Measurements from ENCODE around the gene FAU. TPM values are rescaled to one million over a fixed set of nuclear protein-coding genes. Genes with fewer than 3 reads are reported as not detected.

Gene FAU
- total RNA-seq, 1 experiment from 2014 or later: 1,014 TPM

DNA sequence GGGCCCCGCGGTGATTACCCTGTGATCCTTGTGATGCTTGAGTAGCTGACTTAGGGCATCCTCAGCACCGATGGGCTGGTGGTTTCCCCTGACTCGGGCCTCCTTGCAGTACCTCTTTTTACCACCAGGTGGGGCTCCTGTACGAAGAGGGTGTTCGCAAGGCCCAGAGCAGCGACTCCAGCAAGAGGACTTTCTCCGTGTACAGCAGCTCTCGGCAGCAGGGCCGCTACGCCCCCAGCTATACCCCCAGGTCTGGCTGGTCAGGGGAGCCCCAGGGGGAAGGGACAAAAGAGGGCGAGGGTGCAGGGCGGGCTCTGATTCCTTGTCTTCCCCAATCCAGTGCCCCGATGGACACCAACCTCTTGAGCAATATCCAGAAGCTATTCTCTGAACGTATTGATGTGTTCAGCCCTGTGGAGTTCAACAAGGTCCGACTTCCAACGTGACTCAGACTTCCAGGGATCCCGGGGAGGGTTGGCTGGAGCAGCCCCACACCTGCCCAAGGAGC is 11.5 kb downstream of the FAU start:
- DNase-seq: peak; percentile 97
- Histone ChIP-seq H3K27me3 (ENCODE audit: control insufficient read depth, insufficient read depth, low read length) (no peaks in the 10 kb centered on the region), H3K4me3 (ENCODE audit: insufficient read depth, low read depth, low read length) (no peak overlapping the region), H3K36me3 (replicated peaks; ENCODE audit: control insufficient read depth, insufficient read depth, low read length) (no peaks in the 10 kb centered on the region; the same call in none of the 2 replicates)

DNA sequence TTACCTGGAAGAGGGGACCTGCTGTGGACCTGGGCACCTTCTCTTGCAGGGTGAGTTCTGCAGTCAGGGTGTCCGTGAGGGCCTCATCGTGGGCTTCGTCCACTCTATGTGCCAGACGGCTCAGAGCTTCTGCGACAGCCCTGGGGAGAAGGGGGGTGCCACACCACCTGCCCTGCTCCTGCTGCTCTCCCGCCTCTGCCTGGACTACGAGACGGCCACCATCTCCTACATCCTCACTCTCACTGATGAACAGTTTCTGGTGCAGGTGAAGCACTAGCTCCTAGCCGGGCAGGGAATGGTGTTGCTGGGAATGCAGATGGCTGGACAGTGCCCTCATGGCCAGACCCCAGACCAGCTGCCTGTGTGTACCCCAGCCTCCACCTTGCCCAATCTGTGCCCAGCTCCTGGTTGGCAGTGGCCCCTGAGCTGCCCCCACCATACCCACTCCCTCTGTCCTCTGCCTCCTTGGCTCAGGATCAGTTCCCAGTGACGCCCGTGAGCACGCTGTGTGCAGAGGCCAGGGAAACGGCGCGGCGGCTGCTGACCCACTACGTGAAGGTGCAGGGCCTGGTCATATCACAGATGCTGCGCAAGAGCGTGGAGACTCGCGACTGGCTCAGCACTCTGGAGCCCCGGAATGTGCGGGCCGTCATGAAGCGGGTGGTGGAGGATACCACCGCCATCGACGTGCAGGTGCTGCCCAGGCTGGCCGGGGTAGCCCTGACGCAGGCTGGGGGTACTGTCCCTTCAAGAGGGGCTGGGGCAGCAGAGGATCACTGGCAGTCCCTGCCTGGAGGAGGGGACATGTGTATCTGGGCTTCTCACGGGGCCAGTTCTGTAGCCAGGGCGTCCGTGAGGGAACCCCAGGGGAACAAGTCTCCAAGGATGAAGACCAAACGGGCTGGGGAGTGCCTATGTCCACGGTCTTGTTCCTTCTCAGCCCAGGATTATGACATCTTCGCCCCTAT is 12.4 kb downstream of the FAU start:
- H3K36me3 ChIP-seq (replicated peaks; ENCODE audit: control insufficient read depth, insufficient read depth, low read length): no peaks in the 10 kb centered on the region; the same call in none of the 2 replicates
- DNase-seq: peak; percentile 51
- H3K4me3 ChIP-seq (ENCODE audit: insufficient read depth, low read depth, low read length): no peak overlapping the region
- H3K27me3 ChIP-seq (ENCODE audit: control insufficient read depth, insufficient read depth, low read length): no peaks in the 10 kb centered on the region

DNA sequence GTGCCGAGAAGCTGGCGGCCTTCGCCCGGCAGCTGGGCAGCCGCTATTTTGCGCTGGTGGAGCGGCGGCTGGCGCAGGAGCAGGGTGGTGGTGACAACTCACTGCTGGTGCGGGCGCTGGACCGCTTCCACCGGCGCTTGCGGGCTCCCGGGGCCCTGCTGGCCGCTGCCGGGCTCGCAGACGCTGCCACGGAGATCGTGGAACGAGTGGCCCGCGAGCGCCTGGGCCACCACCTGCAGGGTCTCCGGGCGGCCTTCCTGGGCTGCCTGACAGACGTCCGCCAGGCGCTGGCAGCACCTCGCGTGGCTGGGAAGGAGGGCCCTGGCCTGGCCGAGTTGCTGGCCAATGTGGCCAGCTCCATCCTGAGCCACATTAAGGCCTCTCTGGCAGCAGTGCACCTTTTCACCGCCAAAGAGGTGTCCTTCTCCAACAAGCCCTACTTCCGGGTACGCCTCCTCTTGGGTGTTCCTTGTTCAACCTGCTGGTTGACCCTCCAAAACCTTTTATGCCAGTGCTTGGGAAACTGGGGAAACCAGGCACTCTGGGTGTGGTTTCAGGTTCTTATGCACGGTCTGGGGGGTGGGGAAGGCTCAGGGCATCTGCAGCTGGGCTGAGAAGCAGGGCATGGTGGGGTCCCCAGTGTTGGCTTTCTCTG is 13.3 kb downstream of the FAU start:
- H3K4me3 ChIP-seq (ENCODE audit: insufficient read depth, low read depth, low read length): no peak overlapping the region
- no peak for DNase-seq
- H3K36me3 ChIP-seq (replicated peaks; ENCODE audit: control insufficient read depth, insufficient read depth, low read length): no peaks in the 10 kb centered on the region; the same call in none of the 2 replicates
- no peaks in the 10 kb centered on the region for H3K27me3 ChIP-seq (ENCODE audit: control insufficient read depth, insufficient read depth, low read length)

DNA sequence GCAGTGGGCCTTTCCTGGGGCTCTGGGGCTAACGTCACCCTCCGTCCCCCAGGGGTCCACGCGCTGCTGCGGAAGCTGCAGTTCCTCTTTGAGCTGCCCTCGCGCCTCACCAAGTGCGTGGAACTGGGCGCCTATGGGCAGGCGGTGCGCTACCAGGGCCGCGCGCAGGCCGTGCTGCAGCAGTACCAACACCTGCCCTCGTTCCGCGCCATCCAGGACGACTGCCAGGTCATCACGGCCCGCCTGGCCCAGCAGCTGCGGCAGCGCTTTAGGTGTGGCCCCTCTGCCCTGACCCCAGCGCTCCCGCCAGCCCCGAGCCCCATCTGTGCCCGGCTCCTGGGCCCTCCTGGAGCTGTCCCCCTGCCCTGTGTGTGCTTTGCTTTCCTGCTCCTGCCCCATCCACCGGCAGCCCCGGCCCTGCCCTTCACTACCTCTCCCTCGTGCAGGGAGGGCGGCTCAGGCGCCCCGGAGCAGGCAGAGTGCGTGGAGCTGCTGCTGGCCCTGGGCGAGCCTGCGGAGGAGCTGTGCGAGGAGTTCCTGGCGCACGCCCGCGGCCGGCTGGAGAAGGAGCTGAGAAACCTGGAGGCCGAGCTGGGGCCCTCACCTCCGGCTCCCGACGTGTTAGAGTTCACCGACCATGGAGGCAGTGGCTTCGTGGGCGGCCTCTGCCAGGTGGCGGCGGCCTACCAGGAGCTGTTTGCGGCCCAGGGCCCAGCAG is 14.0 kb downstream of the FAU start:
- Histone ChIP-seq H3K4me3 (ENCODE audit: insufficient read depth, low read depth, low read length) (no peak overlapping the region), H3K27me3 (ENCODE audit: control insufficient read depth, insufficient read depth, low read length) (no peaks in the 10 kb centered on the region), H3K36me3 (replicated peaks; ENCODE audit: control insufficient read depth, insufficient read depth, low read length) (no peaks in the 10 kb centered on the region; the same call in none of the 2 replicates)
- peak; percentile 55 for DNase-seq

DNA sequence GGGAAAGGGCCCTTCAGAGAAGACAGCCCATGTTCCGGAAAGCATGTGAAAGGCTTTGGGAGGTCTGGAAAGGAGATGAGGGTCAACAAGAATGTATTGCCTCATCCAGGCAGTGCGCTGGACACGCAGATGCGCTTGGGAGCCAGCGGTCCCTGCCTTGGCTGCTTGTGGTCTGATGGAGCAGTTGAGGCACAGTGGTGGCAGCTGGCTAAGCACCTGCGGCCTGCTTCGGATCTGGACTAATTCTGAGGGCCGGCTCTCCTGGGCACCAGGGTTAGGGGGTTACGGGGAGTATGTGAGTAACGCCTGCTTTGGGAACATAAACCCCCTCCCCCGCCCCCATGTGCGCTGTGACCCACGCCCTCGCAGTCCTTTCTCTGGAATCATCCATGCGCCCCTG is 14.9 kb downstream of the FAU start:
- no peak for DNase-seq

DNA sequence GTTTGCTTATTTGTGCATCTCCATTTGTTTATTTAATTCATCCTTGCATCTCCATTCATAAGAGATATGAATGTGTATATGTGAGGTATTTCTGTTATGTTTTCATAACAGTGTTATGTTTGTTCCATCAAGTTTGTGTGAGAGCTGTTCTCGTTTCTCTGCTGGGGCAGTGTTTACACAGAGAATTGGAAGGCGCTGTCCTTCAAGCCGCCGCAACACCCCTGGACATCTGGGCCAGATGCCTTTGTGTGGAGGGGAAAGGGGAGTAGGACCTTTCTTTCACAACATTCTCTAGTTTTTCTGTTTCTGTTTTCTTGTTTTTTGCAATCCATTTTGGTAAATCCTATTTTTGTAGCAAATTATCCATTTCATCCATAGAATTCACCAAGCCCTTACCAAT is 17.3 kb downstream of the FAU start:
- Histone ChIP-seq H3K27me3 (ENCODE audit: control insufficient read depth, insufficient read depth, low read length) (no peaks in the 10 kb centered on the region), H3K36me3 (replicated peaks; ENCODE audit: control insufficient read depth, insufficient read depth, low read length) (peaks cover 3% of the 10 kb centered on the region), H3K4me3 (ENCODE audit: insufficient read depth, low read depth, low read length) (no peak overlapping the region)
- no peak for DNase-seq

More for the DNA sequence above, 14.9 kb downstream of the FAU start:
- no peaks in the 10 kb centered on the region for H3K27me3 ChIP-seq (ENCODE audit: control insufficient read depth, insufficient read depth, low read length)
- H3K4me3 ChIP-seq (ENCODE audit: insufficient read depth, low read depth, low read length): no peak overlapping the region
- H3K36me3 ChIP-seq (replicated peaks; ENCODE audit: control insufficient read depth, insufficient read depth, low read length): peaks cover 3% of the 10 kb centered on the region

DNA sequence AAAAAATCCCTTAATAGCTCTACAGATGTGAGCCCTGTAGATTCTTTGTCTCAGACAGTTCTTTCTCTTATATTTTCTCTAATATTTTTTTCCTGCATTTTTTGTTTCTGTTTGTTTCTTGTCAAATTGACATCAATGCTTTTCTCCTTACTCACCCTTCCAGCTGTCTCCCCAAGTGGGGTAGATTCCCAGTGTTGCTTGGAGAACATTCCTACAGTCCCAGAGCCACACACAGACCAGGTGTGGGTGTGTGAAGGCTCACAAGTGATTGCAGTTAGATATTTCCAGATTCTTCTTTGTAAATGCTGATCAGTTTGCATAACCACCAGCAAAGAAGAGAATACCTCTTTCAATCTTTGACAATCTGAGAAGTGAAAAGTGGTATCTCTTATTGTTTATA is 18.5 kb downstream of the FAU start:
- Histone ChIP-seq H3K36me3 (replicated peaks; ENCODE audit: control insufficient read depth, insufficient read depth, low read length) (peaks cover 3% of the 10 kb centered on the region; the same call in 1 of the 2 replicates), H3K4me3 (ENCODE audit: insufficient read depth, low read depth, low read length) (no peak overlapping the region), H3K27me3 (ENCODE audit: control insufficient read depth, insufficient read depth, low read length) (no peaks in the 10 kb centered on the region)
- DNase-seq: no peak

DNA sequence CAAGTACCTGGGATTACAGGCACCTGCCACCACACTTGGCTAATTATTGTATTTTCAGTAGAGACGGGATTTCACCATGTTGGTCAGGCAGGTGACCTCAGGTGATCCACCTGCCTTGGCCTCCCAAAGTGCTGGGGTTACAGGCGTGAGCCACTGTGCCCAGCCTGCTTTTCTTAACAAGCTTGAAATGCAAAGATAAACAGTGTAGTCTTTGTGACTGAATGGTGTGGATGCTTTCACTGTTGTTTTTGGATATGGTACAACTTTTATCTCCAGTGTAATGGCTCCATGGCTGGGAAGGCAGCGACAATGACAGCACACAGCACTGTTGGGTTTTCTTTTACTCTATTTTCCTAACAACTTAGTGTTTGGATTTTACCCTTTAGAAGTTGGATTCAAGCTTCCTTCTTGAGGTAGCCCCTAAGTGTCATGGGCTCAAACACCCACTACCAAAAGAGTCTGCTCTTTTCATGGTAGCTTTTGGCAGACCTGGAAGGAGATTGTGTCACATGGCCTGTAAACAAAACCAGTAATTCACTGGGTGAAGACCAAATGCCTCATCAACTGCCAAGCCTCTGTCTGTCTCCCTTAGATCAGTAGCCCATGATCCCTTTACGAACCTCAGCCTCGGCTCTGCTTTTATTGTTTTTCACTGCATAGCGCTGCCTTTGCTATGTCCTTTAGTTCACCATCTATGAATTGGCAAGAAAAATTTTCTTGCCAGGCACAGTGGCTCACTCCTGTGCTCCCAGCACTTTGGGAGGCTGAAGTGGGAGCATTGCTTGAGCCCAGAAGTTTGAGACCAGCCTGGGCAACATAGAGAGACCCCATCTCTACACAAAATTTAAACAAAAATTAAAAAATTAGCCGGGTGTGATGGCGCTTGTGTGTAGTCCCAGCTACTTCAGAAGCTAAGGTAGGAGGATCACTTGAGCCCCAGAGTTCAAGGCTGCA is 19.5 kb downstream of the FAU start:
- no peak for DNase-seq
- H3K4me3 ChIP-seq (ENCODE audit: insufficient read depth, low read depth, low read length): no peak overlapping the region
- peaks cover 3% of the 10 kb centered on the region for H3K36me3 ChIP-seq (replicated peaks; ENCODE audit: control insufficient read depth, insufficient read depth, low read length)
- no peaks in the 10 kb centered on the region for H3K27me3 ChIP-seq (ENCODE audit: control insufficient read depth, insufficient read depth, low read length)

DNA sequence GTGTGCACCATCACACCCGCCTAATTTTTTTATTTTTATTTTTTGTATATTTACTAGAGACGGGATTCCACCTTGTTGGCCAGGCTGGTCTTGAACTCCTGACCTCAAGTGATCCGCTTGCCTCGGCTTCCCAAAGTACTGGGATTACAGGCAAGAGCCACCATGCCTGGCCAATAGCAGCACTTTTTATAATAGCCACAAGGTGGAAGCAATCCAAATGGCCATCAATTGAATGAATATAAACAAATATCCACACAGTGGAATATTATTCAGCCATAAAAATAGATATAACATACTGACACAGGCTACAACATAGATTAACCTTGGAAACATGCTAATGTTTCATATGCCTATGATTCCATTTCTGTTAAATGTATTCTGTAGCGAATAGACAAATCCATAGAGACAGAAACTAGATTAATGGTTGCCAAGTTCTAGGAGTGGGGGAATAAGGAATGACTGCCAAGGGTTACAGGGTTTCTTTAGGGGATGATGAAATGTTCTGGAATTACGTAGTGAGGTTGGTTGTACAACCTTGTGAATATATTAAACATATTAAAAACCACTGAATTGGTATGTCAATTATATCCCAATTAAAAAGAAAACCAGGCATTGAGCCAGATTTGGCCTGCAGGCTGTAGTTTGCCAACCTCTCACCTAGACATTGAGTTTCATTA is 21.1 kb downstream of the FAU start:
- no peak overlapping the region for H3K4me3 ChIP-seq (ENCODE audit: insufficient read depth, low read depth, low read length)
- H3K36me3 ChIP-seq (replicated peaks; ENCODE audit: control insufficient read depth, insufficient read depth, low read length): peaks cover 3% of the 10 kb centered on the region
- no peak for DNase-seq
- H3K27me3 ChIP-seq (ENCODE audit: control insufficient read depth, insufficient read depth, low read length): no peaks in the 10 kb centered on the region

DNA sequence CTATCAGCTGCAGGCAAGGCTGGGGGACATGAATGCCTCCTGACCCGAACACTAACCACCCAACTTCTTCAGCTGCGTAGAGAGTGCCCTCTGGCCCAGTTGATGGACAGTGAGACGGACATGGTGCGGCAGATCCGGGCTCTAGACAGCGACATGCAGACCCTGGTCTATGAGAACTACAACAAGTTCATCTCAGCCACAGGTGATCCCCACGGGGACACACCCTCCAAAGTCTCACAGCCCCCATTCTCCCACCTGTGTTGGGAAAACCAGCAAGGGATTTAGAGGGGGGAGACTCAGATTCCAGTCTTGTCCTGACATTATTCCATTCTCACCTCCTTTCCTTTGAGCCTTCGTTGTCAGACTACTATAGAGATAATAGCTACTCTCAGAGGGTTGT is 25.0 kb downstream of the FAU start:
- Histone ChIP-seq H3K36me3 (replicated peaks; ENCODE audit: control insufficient read depth, insufficient read depth, low read length) (no peaks in the 10 kb centered on the region; the same call in none of the 2 replicates), H3K4me3 (ENCODE audit: insufficient read depth, low read depth, low read length) (peak overlapping the region; percentile 65; the same call in 1 of the 2 replicates), H3K27me3 (ENCODE audit: control insufficient read depth, insufficient read depth, low read length) (no peaks in the 10 kb centered on the region)
- no peak for DNase-seq

DNA sequence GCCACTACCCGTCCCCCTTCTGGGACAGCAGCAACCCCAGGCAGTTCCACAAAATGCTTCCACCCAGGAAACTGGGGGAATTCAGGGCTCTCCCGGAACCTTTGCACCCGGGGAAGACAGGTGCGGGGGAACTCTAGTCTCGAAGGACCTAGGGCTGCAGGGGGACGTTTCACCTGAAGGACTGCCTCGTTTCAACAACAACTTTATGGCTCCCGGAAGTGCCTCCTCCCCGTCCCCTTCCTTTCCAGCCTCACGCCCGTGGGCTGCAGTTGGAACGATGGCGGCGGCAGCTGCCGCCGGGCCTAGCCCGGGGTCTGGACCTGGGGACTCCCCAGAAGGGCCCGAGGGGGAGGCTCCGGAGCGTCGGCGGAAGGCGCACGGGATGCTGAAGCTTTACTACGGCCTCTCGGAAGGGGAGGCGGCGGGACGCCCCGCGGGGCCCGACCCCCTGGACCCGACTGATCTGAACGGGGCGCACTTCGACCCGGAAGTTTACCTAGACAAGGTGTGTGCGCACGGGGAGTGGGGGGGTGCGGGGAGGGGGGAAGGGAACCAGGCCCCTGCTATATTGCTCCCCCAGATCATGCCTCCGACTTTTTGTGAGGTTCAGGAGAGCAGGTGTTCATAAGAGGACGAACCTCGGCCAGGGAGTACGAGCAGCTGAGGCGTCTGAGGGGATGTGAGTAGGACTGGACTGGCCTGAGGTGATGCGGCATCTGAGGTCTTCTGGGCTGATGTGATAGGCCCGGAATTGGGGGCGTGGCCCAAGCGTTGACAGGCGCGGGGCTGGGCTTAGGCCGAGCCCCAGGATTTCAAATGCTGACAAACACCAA is 25.7 kb downstream of the FAU start, which contains the start of gene VPS51:
VPS51 (plus strand) TSS at position 241 of the 833 bp plus-strand sequence; CDS start at position 278, 37 bp downstream.
- peak within 1 kb of the TSS; percentile 65 for H3K4me3 ChIP-seq (ENCODE audit: insufficient read depth, low read depth, low read length)
- H3K36me3 ChIP-seq (replicated peaks; ENCODE audit: control insufficient read depth, insufficient read depth, low read length): no peaks in the 10 kb centered on the region; the same call in none of the 2 replicates

DNA sequence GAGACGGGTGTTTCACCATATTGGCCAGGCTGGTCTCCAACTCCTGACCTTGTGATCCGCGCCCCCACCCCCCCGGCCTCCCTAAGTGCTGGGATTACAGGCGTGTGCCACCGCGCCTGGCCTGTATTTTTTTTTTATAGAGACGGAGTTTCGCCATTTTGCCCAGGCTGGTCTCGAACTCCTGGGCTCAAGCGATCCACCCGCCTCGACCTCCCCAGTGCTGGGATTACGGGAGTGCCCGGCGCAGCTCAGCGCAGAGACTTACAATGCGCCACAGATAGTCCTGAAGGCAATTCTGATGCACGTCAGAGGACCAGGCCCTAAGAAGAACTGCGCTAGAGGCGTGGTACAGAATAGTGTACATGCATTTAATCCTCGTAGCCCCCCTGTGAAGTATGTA is 26.5 kb downstream of the FAU start:
- Histone ChIP-seq H3K36me3 (replicated peaks; ENCODE audit: control insufficient read depth, insufficient read depth, low read length) (no peaks in the 10 kb centered on the region; the same call in none of the 2 replicates), H3K4me3 (ENCODE audit: insufficient read depth, low read depth, low read length) (no peak overlapping the region; the same call in 1 of the 2 replicates), H3K27me3 (ENCODE audit: control insufficient read depth, insufficient read depth, low read length) (no peaks in the 10 kb centered on the region)
- DNase-seq: no peak

More for the DNA sequence above, 25.7 kb downstream of the FAU start, which contains the start of gene VPS51:
- H3K27me3 ChIP-seq (ENCODE audit: control insufficient read depth, insufficient read depth, low read length): no peaks in the 10 kb centered on the region
- peak; percentile 97 for DNase-seq

Measured in H7 (cell line).